ENCODE measurements around the gene VWA2.

VWA2 gene

GRCh38 chr10:114244126-114244525 lies 5.1 kb downstream of the VWA2 start:
- TF ChIP-seq ZNF184 (tag by site-specific recombination; IDR thresholded peaks at IDR 0.05) = no peak
- TF ChIP-seq ZNF138 (tag by site-specific recombination; IDR thresholded peaks at IDR 0.05; ENCODE audit: borderline replicate concordance) = no peak

DNA sequence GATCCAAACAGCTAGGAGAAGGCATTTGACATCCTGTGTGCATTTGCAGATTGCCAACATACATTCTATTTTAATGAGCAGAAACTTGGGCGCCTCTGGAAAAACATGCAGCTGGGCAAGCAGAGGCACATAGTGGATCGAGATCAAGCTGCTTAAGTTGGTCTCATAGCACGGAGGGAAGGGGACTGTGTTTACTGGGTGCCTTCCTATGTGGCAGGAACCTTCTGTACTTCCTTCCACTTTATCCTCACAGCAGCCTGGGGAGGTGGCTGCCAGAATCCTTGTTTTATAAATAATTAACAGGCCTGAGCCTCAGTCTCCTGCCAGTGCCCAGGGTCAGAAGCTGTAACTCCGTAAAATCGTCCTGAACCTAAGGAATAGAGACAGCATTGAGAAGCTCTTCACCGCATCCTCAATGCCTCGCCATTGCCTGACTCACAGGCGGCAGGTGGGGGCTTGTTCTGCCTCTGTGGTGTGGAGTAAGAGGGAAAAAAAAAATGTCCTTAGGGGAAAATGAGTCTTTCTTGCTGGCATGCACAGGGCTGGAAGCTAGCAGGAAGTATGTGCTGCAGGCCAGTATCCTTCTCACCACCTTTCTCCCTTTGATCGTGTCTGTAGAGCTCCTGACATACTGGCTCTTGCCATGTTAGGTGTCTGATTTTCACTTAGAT lies 6.2 kb downstream of the VWA2 start:
- Histone ChIP-seq H3K4me3 (ENCODE audit: low read depth, low read length) (no peak overlapping the region), H3K9me3 (ENCODE audit: control insufficient read depth, insufficient read depth, low read depth, low read length) (no peaks in the 10 kb centered on the region), H3K27ac (ENCODE audit: extremely low read depth, low read depth, low read length) (no peak overlapping the region), H3K4me1 (ENCODE audit: control insufficient read depth, insufficient read depth, low read length) (no peaks in the 10 kb centered on the region), H3K36me3 (ENCODE audit: control insufficient read depth in 2 of 2, insufficient read depth in 1 of 2, low read length in 2 of 2) (no peaks in the 10 kb centered on the region)
- POLR2A ChIA-PET = no interaction called here
- CTCF ChIA-PET = no interaction called here
- TF ChIP-seq ZNF660 (tag by site-specific recombination; IDR thresholded peaks at IDR 0.05) = no peak
- no peak for TF ChIP-seq KLF16 (tag by site-specific recombination; IDR thresholded peaks at IDR 0.05)
- TF ChIP-seq ZNF140 (tag by site-specific recombination; IDR thresholded peaks at IDR 0.05) = no peak
- TF ChIP-seq ZNF513 (tag by site-specific recombination; IDR thresholded peaks at IDR 0.05) = no peak
- TF ChIP-seq, protein P1, sequence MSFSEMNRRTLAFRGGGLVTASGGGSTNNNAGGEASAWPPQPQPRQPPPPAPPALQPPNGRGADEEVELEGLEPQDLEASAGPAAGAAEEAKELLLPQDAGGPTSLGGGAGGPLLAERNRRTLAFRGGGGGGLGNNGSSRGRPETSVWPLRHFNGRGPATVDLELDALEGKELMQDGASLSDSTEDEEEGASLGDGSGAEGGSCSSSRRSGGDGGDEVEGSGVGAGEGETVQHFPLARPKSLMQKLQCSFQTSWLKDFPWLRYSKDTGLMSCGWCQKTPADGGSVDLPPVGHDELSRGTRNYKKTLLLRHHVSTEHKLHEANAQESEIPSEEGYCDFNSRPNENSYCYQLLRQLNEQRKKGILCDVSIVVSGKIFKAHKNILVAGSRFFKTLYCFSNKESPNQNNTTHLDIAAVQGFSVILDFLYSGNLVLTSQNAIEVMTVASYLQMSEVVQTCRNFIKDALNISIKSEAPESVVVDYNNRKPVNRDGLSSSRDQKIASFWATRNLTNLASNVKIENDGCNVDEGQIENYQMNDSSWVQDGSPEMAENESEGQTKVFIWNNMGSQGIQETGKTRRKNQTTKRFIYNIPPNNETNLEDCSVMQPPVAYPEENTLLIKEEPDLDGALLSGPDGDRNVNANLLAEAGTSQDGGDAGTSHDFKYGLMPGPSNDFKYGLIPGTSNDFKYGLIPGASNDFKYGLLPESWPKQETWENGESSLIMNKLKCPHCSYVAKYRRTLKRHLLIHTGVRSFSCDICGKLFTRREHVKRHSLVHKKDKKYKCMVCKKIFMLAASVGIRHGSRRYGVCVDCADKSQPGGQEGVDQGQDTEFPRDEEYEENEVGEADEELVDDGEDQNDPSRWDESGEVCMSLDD (tag by site-specific recombination; IDR thresholded peaks at IDR 0.05) = no peak
- TF ChIP-seq, protein P2, sequence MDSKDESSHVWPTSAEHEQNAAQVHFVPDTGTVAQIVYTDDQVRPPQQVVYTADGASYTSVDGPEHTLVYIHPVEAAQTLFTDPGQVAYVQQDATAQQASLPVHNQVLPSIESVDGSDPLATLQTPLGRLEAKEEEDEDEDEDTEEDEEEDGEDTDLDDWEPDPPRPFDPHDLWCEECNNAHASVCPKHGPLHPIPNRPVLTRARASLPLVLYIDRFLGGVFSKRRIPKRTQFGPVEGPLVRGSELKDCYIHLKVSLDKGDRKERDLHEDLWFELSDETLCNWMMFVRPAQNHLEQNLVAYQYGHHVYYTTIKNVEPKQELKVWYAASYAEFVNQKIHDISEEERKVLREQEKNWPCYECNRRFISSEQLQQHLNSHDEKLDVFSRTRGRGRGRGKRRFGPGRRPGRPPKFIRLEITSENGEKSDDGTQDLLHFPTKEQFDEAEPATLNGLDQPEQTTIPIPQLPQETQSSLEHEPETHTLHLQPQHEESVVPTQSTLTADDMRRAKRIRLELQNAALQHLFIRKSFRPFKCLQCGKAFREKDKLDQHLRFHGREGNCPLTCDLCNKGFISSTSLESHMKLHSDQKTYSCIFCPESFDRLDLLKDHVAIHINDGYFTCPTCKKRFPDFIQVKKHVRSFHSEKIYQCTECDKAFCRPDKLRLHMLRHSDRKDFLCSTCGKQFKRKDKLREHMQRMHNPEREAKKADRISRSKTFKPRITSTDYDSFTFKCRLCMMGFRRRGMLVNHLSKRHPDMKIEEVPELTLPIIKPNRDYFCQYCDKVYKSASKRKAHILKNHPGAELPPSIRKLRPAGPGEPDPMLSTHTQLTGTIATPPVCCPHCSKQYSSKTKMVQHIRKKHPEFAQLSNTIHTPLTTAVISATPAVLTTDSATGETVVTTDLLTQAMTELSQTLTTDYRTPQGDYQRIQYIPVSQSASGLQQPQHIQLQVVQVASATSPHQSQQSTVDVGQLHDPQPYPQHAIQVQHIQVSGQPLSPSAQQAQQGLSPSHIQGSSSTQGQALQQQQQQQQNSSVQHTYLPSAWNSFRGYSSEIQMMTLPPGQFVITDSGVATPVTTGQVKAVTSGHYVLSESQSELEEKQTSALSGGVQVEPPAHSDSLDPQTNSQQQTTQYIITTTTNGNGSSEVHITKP (tag by site-specific recombination; IDR thresholded peaks at IDR 0.05) = no peak
- TF ChIP-seq ZBTB17 (tag by site-specific recombination; IDR thresholded peaks at IDR 0.05) = no peak
- TF ChIP-seq ZNF19 (tag by site-specific recombination; IDR thresholded peaks at IDR 0.05; ENCODE audit: low read depth) = no peak
- TF ChIP-seq ZNF747 (tag by site-specific recombination; IDR thresholded peaks at IDR 0.05) = no peak
- TF ChIP-seq ZNF214 (tag by site-specific recombination; IDR thresholded peaks at IDR 0.05; ENCODE audit: borderline replicate concordance) = no peak
- TF ChIP-seq ZNF2 (tag by site-specific recombination; IDR thresholded peaks at IDR 0.05) = no peak
- TF ChIP-seq ZNF423 (tag by site-specific recombination; IDR thresholded peaks at IDR 0.05) = no peak
- TF ChIP-seq, protein P3, sequence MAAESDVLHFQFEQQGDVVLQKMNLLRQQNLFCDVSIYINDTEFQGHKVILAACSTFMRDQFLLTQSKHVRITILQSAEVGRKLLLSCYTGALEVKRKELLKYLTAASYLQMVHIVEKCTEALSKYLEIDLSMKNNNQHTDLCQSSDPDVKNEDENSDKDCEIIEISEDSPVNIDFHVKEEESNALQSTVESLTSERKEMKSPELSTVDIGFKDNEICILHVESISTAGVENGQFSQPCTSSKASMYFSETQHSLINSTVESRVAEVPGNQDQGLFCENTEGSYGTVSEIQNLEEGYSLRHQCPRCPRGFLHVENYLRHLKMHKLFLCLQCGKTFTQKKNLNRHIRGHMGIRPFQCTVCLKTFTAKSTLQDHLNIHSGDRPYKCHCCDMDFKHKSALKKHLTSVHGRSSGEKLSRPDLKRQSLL (tag by site-specific recombination; IDR thresholded peaks at IDR 0.05) = no peak

More at GRCh38 chr10:114244126-114244525, 5.1 kb downstream of the VWA2 start:
- Histone ChIP-seq H3K9me3 (ENCODE audit: control insufficient read depth, insufficient read depth, low read depth, low read length) (no peaks in the 10 kb centered on the region), H3K27ac (ENCODE audit: extremely low read depth, low read depth, low read length) (no peak overlapping the region), H3K36me3 (ENCODE audit: control insufficient read depth in 2 of 2, insufficient read depth in 1 of 2, low read length in 2 of 2) (no peaks in the 10 kb centered on the region), H3K4me1 (ENCODE audit: control insufficient read depth, insufficient read depth, low read length) (no peaks in the 10 kb centered on the region), H3K4me3 (ENCODE audit: low read depth, low read length) (no peak overlapping the region)
- POLR2A ChIA-PET = no interaction called here
- CTCF ChIA-PET = no interaction called here
